HG03378 (cell line): ENCODE results near the gene GLT6D1.
"Not testable (repeated sequence)": the region's sequence is repeated elsewhere in the genome, so short reads cannot be mapped to it uniquely, and the experiment has no call there.

Experiments used
- ATAC-seq: cut with Tn5 transposase; IDR thresholded peaks from one replicate; pipeline ENCODE4 v1.9.1; 2021; ENCODE audit warnings: mild to moderate bottlenecking, moderate library complexity; ENCODE audit not compliant: unreplicated experiment

The GLT6D1 gene

GRCh38 chr9:135665795-135666189, 26.5 kb upstream of the GLT6D1 start:
- no peak for ATAC-seq

DNA sequence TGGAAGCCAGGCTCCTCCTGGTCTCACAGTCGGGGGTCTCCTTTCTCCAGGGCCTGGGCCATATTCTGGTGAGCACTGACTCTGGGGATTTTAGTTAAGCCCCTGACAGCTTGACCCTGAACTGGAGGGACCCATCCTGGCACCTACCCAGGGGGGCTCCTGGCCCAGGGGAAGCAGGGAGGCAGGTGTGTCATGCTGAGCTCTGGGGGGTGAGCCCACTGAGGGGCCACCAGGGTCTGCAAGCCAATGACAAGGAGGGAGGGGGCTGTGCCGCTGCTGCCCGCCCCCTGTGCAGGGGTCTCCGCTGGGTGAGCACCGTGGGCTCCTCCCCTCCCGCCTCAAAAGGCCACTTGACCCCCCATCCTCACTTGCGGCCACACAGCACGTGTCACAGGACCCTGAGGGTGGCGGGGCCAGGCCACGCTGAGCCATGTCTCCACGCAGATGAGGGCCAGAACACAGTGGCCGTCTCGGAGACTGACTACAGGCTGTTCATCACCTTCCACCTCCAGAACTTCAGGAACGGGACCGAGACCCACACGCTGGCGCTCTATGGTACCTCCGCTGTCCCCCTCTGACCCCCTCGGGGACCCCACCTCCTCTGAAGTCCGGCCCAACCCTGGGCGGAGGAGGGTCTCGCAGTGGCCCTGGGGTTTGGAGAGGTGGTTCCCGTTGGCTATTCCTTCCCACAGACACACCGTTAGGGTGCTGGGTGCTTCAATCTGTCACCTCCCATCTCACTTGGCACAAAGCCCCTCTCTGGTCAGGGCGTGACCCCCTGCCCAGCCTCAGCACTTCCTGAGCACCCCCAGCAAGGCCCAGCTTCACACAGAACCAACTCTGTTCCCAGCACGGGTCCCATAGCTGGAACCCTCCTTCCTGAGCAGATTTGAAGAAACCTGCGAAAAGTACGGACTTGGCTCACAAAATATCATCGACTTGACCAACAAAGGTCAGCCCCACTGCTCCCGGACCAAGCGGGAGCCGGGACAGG, 25.8 kb upstream of the GLT6D1 start:
- no peak for ATAC-seq

GRCh38 chr9:135664266-135664665, 24.9 kb upstream of the GLT6D1 start:
- ATAC-seq = no peak

DNA sequence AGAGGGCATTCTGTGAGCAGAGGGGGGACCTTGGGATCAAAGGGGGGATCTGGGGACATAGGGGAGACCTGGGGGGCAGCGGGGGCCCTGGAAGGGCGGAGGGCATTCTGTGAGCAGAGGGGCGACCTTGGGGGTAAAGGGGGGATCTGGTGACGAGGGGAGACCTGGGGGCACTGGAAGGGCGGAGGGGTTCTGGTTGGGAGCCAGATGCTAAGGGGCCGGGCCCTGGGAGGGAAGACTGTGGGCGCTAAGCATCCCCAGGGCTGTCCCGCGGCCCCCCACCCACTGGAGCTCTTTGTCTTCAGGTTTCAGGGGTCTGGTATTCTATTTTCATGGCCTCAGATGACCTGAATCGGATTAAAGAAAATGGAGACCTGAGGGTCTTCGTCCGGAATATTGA, 24.5 kb upstream of the GLT6D1 start:
- no peak for ATAC-seq

GRCh38 chr9:135663451-135663770, 24.1 kb upstream of the GLT6D1 start:
- ATAC-seq = no peak

DNA sequence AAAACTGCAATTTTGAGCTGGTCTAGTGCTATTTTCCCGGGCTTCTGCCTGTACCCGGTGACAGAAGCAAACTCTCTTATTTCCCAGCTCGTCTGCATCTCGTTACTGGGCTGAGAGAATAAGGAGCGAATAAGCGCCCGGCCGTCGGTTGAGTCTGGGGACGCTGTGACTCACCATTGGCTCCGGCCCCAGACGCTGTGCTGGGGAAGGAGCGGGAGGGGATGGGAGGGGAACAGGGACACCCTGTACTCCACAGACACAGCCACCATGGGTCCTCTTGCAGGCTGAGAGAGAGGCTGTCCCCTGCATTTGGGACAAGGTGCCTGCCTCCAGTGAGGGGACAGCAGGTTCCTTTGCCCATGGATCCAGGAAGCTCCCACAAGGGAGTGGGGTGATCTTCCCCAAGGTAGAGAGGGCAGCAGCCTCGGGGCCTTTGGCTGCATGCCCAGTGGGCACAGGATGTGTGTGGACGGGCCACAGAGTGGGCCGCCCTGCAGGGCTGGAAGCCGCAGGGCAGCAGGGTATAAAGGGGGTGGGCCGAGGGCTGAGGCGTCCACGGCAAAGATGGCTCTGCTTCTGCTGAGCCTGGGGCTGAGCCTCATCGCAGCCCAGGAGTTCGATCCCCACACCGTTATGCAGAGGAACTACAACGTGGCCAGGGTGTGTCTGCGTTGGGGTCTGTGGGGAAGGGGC, 23.6 kb upstream of the GLT6D1 start, which contains the start of gene LCN9:
TSS of gene LCN9 (plus strand) at position 552 of the 693 bp plus-strand sequence. CDS start at position 565, 13 bp downstream.
- ATAC-seq = no peak

DNA sequence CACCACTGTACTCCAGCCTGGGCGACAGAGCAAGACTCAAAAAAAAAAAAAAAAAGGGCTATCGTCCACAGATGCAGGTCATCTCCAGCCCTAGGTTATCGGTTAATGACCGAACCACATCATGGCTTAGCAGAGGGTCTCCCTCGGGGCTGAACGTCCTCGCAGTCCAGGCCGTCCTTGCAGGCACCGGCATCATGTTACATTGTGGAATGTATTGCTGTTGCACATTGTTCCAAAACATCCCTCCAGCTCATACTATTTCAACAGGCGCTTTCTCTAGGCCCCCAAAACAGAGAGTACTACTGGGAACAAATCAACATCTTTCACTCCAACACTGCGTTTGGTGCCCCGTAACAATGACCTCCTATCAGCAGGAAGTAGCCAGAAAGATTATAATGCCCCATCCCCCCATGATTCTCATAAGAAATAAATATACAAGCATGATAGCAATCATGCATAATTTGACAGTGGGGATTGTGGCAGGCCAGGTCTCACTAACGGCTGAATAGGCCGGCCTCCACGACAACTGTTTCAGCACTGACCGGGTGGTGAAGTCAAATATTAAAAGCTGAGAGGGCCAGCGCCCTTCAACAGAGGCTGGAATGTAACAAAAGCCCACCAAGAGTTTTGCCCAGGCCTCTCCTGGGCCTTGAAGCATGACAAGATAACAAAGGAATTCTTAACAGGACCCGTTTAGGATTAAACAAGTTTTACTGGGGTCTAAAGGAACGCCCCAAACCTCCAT, 22.6 kb upstream of the GLT6D1 start:
- no peak for ATAC-seq

DNA sequence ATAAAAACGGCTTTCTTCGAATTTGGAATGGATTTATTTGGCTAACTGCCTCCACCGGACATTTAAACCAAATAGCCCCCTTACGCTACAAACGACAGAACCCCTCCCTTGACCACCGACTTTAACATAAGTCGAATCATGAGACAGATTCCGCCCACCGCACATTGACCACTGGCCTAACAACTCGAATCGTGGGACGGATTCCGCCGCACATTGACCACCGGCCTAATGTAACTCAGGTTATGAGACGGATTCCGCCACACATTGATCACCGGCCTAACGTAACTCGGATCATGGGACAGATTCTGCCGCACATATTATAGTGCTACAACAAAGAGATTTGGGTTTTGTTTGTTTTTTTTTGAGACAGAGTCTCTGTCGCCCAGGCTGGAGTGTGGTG, 21.1 kb upstream of the GLT6D1 start:
- no peak for ATAC-seq

DNA sequence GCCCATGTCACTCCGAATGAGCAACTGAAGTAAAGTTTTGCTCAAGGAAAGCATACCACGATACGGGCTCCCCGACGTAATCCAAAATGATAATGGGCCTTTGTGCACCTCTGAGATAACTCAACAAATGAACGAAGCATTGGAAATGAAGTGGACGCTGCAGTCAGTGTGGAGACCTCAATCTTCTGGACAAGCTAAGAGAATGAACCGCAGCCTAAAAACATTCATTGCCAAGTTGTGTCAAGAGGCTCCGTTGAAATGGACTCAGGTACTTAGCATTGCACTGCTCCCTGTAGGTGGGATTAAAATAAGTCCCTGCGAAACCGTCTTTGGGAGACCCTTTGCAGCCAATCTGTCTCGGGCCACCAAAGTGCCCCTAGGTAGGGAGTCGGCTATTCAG, 19.9 kb upstream of the GLT6D1 start:
- ATAC-seq = no peak

- ATAC-seq = no peak
These were observed 18.1 kb upstream of the GLT6D1 start for GRCh38 chr9:135657416-135657815.

- no peak for ATAC-seq
These were observed 16.0 kb upstream of the GLT6D1 start for GRCh38 chr9:135655317-135655716.

DNA sequence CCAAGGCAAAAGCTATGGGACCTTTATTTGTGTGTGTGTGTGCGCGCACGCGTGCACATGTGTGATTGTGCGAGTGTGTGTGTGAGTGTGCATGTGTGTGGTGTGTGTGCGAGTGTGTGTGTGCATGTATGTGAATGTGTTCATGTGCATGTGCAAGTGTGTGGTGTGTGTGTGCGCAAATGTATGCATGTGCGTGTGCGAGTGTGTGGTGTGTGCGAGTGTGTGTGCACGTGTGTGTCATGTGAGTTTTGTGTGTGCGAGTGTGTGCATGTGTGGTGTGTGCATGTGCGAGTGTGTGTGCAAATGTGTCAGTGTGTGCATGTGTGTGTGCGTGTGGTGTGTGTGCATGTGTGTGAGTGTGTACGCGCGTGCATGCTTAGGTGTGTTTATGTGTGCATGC, 11.1 kb upstream of the GLT6D1 start:
- ATAC-seq = no peak

DNA sequence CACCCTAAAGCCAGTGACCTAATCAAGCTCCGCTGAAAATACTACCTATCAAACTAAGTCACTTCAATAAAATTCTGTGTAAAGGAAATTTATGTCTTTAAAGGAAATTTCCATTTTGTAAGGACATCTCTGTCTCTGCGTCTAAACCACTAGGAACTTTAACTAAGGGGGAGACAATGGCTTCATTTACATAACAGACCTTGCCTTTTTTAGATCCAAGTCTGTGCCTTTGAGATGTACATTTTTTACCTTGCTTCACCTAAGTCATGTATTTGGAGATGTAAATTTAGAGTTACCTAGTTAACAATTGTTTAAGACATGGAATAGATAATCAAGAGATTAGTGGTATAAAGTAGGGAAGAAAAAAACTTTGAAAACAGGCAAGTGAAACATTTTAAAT, 10.2 kb upstream of the GLT6D1 start:
- ATAC-seq = no peak

- ATAC-seq = no peak
These were observed 9.4 kb upstream of the GLT6D1 start for GRCh38 chr9:135648494-135649410.

- no peak for ATAC-seq
These were observed 8.5 kb upstream of the GLT6D1 start for GRCh38 chr9:135647884-135648283.

GRCh38 chr9:135644631-135645218, 5.4 kb upstream of the GLT6D1 start:
- no peak for ATAC-seq

GRCh38 chr9:135641745-135642144, 2.4 kb upstream of the GLT6D1 start:
- no peak for ATAC-seq

DNA sequence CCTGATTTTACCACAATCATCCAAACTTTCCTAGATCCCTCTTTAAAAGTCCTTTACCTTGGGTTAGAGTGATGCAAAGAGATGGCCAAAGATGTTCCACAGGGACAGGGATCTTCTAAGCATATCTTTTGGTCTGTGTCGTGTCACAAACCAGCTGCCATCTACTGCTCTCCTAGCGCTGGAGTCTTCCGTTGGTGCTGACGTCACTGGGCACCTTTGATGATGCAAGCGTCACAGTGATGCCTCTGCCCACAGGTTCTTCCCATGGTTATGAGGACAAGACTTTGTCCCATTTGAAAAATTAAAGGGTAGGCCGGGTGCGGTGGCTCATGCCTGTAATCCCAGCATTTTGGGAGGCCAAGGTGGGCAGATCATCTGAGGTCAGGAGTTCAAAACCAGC, 1.7 kb upstream of the GLT6D1 start:
- no peak for ATAC-seq

DNA sequence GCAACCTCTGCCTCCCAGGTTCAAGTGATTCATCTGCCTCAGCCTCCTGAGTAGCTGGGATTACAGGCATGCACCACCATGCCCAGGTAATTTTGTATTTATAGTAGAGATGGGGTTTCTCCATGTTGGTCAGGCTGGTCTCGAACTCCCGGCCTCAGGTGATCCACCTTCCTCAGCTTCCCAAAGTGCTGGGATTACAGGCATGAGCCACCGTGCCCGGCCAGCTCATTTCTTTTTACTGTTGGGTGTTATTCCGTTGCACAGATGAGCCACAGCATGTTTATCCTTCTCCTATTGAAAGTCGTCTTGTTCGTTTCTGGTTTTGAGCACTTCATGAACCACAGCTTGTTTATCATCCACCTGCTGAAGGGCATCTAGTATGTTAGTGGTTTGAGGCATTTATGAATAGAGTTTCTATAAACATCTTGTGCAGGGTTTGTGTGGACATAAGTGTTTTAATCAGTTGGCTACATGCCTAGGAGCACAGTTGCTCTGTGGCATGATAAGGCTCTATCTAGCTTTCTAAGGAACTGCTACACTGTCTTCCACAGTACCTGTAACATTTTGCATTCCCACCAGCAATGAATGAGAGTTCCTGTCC, 2.3 kb downstream of the GLT6D1 start:
- ATAC-seq = not testable (repeated sequence)

- ATAC-seq = no peak
These were observed 6.5 kb downstream of the GLT6D1 start for GRCh38 chr9:135632841-135633240.
